ENCODE data around the gene ARFGEF3.

The ARFGEF3 gene

GRCh38 chr6:138162111-138162954 lies 594 bp downstream of the ARFGEF3 start:
- no peak for DNase-seq

- no peak for DNase-seq
These were observed 1.3 kb downstream of the ARFGEF3 start for GRCh38 chr6:138162955-138163575.

GRCh38 chr6:138175596-138175995 lies 13.9 kb downstream of the ARFGEF3 start:
- no peak for DNase-seq

GRCh38 chr6:138176652-138177232 lies 15.0 kb downstream of the ARFGEF3 start:
- DNase-seq: no peak

GRCh38 chr6:138182939-138183789 lies 21.4 kb downstream of the ARFGEF3 start:
- DNase-seq: no peak

- DNase-seq: no peak
These were observed 22.0 kb downstream of the ARFGEF3 start for GRCh38 chr6:138183790-138184134.

GRCh38 chr6:138184230-138184629 lies 22.5 kb downstream of the ARFGEF3 start:
- no peak for DNase-seq

- no peak for DNase-seq
These were observed 25.4 kb downstream of the ARFGEF3 start for GRCh38 chr6:138187156-138187555.

- DNase-seq: no peak
These were observed 26.7 kb downstream of the ARFGEF3 start for GRCh38 chr6:138188278-138188941.

- DNase-seq: no peak
These were observed 32.5 kb downstream of the ARFGEF3 start for GRCh38 chr6:138194287-138194686.

- no peak for DNase-seq
These were observed 34.5 kb downstream of the ARFGEF3 start for GRCh38 chr6:138196122-138196738.

GRCh38 chr6:138197570-138197969 lies 35.8 kb downstream of the ARFGEF3 start:
- no peak for DNase-seq

GRCh38 chr6:138198430-138199091 lies 36.8 kb downstream of the ARFGEF3 start:
- DNase-seq: no peak

- no peak for DNase-seq
These were observed 40.1 kb downstream of the ARFGEF3 start for GRCh38 chr6:138201836-138202235.

- DNase-seq: no peak
These were observed 41.6 kb downstream of the ARFGEF3 start for GRCh38 chr6:138203315-138203714.

- no peak for DNase-seq
These were observed 42.6 kb downstream of the ARFGEF3 start for GRCh38 chr6:138204303-138204702.

GRCh38 chr6:138204792-138205384 lies 43.1 kb downstream of the ARFGEF3 start:
- DNase-seq: no peak

- DNase-seq: no peak
These were observed 43.8 kb downstream of the ARFGEF3 start for GRCh38 chr6:138205437-138206094.

GRCh38 chr6:138206862-138207261 lies 45.1 kb downstream of the ARFGEF3 start:
- no peak for DNase-seq

GRCh38 chr6:138211048-138211581 lies 49.4 kb downstream of the ARFGEF3 start:
- no peak for DNase-seq
